RWPE2 (cell line): ENCODE measurements around the gene CENPL.
A peak's percentile ranks its signal among the peaks of the same experiment; 100 is the strongest.
"Not testable (repeated sequence)": the region's sequence is repeated elsewhere in the genome, so short reads cannot be mapped to it uniquely, and the experiment has no call there.

Source experiments
- ATAC-seq: fragments of 200-7000 bp; cut with Tn5 transposase; 3 replicates; pipeline ENCODE4 v1.9.1; 2021; ENCODE audit warnings: low read depth
- DNase-seq: peaks from one replicate; pipeline ENCODE4 v3.0.0-alpha.2; 2020; ENCODE audit warnings: low spot score
- H3K27ac ChIP-seq: fragments of 450-650 bp; 2 replicates; pipeline ENCODE4 v1.5.1; 2017; ENCODE audit warnings: mild to moderate bottlenecking; ENCODE audit not compliant: poor library complexity, severe bottlenecking
- H3K27me3 ChIP-seq: fragments of 250-450 bp; sonication (Bioruptor Pico); 2 replicates; pipeline ENCODE4 v1.5.1; 2021; ENCODE audit warnings: mild to moderate bottlenecking, moderate library complexity; ENCODE audit not compliant: insufficient read depth, poor library complexity, severe bottlenecking
- H3K36me3 ChIP-seq: fragments of 250-450 bp; sonication (Bioruptor Pico); 2 replicates; pipeline ENCODE4 v1.5.1; 2020; ENCODE audit warnings: low read depth, mild to moderate bottlenecking, moderate library complexity
- H3K4me1 ChIP-seq: fragments of 250-450 bp; sonication (Bioruptor Pico); 2 replicates; pipeline ENCODE4 v1.5.1; 2021; ENCODE audit warnings: mild to moderate bottlenecking, moderate library complexity; ENCODE audit not compliant: insufficient read depth, poor library complexity, severe bottlenecking
- H3K4me3 ChIP-seq: fragments of 250-450 bp; sonication (Bioruptor Pico); 2 replicates; pipeline ENCODE4 v1.5.1; 2021; ENCODE audit warnings: mild to moderate bottlenecking, moderate library complexity; ENCODE audit not compliant: severe bottlenecking
- H3K9me3 ChIP-seq: fragments of 250-450 bp; sonication (Bioruptor Pico); 2 replicates; pipeline ENCODE4 v1.5.1; 2021; ENCODE audit warnings: mild to moderate bottlenecking, moderate library complexity; ENCODE audit not compliant: severe bottlenecking
- TF ChIP-seq, protein P1 (sequence below): fragments of 450-650 bp; IDR thresholded peaks from one replicate; pipeline ENCODE4 v1.5.1; 2017; ENCODE audit warnings: mild to moderate bottlenecking, moderate library complexity; ENCODE audit not compliant: poor library complexity, severe bottlenecking

The CENPL gene

DNA sequence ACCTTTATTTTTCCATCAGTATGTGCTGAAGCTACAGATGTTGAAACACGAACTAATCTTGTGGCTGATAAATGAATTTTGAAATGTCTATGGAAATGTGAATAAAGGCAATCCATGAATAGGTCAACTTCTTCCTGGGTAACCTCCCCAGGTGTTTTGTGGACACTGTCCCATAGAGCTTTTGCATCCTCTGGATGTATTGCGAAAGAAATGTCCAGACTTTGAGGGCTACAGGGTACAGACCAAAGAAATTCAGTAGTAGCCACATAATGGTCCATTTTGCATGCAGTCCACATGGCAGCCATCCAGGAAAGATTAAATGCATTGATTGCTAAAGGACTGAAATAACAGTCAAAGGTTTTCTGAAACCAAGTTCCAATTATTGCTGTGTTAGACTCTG, 21.7 kb downstream of the CENPL start:
- H3K4me1 ChIP-seq: no peaks in the 10 kb centered on the region
- peaks cover 75% of the 10 kb centered on the region for H3K36me3 ChIP-seq
- no peaks in the 10 kb centered on the region for H3K9me3 ChIP-seq
- DNase-seq: no peak
- H3K4me3 ChIP-seq: no peak overlapping the region
- no peaks in the 10 kb centered on the region for H3K27me3 ChIP-seq
- no peak for ATAC-seq
- TF ChIP-seq, protein P1, sequence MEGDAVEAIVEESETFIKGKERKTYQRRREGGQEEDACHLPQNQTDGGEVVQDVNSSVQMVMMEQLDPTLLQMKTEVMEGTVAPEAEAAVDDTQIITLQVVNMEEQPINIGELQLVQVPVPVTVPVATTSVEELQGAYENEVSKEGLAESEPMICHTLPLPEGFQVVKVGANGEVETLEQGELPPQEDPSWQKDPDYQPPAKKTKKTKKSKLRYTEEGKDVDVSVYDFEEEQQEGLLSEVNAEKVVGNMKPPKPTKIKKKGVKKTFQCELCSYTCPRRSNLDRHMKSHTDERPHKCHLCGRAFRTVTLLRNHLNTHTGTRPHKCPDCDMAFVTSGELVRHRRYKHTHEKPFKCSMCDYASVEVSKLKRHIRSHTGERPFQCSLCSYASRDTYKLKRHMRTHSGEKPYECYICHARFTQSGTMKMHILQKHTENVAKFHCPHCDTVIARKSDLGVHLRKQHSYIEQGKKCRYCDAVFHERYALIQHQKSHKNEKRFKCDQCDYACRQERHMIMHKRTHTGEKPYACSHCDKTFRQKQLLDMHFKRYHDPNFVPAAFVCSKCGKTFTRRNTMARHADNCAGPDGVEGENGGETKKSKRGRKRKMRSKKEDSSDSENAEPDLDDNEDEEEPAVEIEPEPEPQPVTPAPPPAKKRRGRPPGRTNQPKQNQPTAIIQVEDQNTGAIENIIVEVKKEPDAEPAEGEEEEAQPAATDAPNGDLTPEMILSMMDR: no peak
- H3K27ac ChIP-seq: no peak overlapping the region

DNA sequence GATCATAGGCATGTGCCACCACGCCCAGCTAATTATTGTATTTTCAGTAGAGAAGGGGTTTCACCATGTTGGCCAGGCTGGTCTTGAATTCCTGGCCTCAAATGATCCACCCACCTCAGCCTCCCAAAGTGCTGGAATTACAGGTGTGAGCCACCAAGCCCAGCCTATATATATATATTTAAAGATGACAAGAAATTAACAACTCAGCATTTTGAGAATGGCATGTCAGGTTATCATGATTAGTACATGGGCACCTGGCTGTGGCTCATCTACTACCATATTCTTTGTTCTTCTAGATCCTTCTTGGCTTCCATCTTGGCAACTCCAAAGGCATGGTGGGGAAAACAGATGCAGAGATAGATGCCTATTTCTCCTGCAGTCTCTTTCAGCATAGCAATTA, 24.7 kb downstream of the CENPL start:
- H3K27ac ChIP-seq, H3K4me1 ChIP-seq, ATAC-seq, DNase-seq, H3K9me3 ChIP-seq, H3K27me3 ChIP-seq, H3K4me3 ChIP-seq: not testable (repeated sequence)
- peaks cover 59% of the 10 kb centered on the region for H3K36me3 ChIP-seq

DNA sequence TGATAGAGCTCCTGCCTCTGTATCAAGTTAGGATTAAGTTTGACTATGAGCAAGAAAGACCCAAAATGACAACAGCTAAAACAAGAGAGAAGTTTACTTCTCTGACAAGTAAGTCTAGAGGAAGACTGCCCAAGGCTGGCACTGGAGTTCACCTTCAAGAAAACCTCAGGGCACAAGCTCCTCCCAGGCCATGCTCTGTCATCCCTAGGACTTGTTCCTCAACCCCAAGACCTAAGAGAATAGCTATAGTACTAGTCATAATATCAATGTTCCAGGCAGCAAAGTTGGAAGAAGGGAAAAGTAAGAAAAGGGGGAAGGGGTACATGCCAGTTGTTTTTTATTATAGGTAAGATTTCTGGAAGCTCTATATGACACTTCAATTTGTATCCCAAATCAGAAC, 26.6 kb downstream of the CENPL start:
- ATAC-seq (peak; percentile 75; the same call in 2 of the 3 replicates), DNase-seq (no peak)
- H3K27ac ChIP-seq: no peak overlapping the region
- H3K9me3 ChIP-seq: no peaks in the 10 kb centered on the region
- no peak overlapping the region for H3K4me3 ChIP-seq
- TF ChIP-seq, protein P1: no peak
- H3K4me1 ChIP-seq: no peaks in the 10 kb centered on the region
- no peaks in the 10 kb centered on the region for H3K27me3 ChIP-seq
- H3K36me3 ChIP-seq: peaks cover 56% of the 10 kb centered on the region

DNA sequence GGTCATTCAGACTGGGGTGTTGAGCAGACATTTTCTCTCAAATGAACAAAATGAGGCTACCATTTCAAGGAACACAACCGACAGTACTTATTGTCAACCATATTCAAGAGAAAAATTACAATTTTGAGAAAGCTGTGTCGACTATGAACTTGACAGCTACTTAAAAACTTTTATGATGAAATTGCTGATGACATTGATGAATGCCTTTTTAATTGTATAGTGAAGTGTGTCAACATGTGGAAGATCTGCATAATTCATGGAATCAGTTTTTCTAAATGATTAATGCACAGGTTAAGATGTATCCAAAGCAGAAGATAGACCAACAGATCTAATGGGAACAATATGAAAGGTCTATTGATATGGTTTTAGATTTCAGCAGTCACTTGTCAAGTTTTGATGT, 34.8 kb downstream of the CENPL start:
- H3K4me3 ChIP-seq: no peak overlapping the region
- no peaks in the 10 kb centered on the region for H3K4me1 ChIP-seq
- TF ChIP-seq, protein P1: no peak
- no peaks in the 10 kb centered on the region for H3K27me3 ChIP-seq
- H3K36me3 ChIP-seq: peaks cover 42% of the 10 kb centered on the region
- DNase-seq: no peak
- peaks cover 2% of the 10 kb centered on the region for H3K9me3 ChIP-seq
- no peak for ATAC-seq
- H3K27ac ChIP-seq: no peak overlapping the region

DNA sequence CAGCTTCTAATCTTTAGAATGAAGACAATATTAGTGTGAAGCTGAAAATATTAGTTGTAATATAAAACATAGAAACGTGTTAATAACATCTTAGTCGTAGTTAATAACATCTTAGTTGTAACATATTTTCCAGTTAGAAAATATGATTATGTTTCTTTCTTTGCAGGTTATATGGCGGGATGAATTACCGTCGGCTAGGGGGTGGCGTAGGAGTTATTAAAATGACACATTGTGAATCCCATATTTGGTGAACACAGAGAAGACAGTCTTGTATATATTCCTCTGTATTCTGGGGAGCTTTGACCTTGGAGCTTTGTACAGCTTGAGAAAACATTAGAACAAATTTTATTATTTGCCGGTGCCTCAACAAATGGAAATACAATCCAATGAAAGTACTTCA, 39.7 kb downstream of the CENPL start:
- Histone ChIP-seq H3K36me3 (peaks cover 69% of the 10 kb centered on the region), H3K4me3 (no peak overlapping the region), H3K27ac (no peak overlapping the region), H3K27me3 (no peaks in the 10 kb centered on the region), H3K9me3 (peaks cover 2% of the 10 kb centered on the region), H3K4me1 (no peaks in the 10 kb centered on the region)
- TF ChIP-seq, protein P1: no peak
- DNase-seq: no peak
- no peak for ATAC-seq

DNA sequence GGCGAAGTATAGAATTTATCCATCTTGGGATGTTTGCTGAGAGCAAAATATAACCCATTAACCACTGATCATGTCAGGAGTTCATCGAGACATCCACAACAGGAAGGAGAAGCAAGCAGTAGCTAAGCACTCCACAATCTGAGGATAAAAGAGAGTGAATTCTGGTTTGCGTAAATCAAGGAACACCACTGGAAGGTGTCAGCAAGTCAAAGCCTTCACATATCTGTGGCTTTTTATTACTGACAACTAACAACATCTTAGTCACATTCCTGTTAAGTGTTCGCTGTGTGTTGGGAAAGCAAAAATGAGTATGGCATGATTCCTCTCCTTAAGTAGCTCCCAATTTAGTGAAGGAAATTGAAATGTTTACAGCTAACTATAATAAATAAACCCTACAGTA, 44.7 kb downstream of the CENPL start:
- TF ChIP-seq, protein P1: no peak
- ATAC-seq: no peak

More for the DNA sequence above, 44.7 kb downstream of the CENPL start:
- H3K9me3 ChIP-seq: no peaks in the 10 kb centered on the region
- H3K27ac ChIP-seq: no peak overlapping the region
- H3K4me3 ChIP-seq: no peak overlapping the region
- DNase-seq: no peak
- no peaks in the 10 kb centered on the region for H3K4me1 ChIP-seq
- H3K36me3 ChIP-seq: peaks cover 81% of the 10 kb centered on the region
- no peaks in the 10 kb centered on the region for H3K27me3 ChIP-seq
